AG10803 (cell line): ENCODE data around the gene NRG2.

Source experiments
- DNase-seq: peaks from one replicate; pipeline ENCODE4 v3.0.0; 2010; ENCODE audit warnings: low read depth
- H3K4me3 ChIP-seq: 2 replicates; pipeline ENCODE4 v1.5.1; 2011; ENCODE audit warnings: mild to moderate bottlenecking, low read length, control low read depth
- TF ChIP-seq, protein P1 (sequence below): conservative IDR thresholded peaks from 2 replicates; pipeline ENCODE4 v1.5.1; 2011; ENCODE audit warnings: mild to moderate bottlenecking, low read length, control low read depth, inconsistent platforms

The NRG2 gene

DNA sequence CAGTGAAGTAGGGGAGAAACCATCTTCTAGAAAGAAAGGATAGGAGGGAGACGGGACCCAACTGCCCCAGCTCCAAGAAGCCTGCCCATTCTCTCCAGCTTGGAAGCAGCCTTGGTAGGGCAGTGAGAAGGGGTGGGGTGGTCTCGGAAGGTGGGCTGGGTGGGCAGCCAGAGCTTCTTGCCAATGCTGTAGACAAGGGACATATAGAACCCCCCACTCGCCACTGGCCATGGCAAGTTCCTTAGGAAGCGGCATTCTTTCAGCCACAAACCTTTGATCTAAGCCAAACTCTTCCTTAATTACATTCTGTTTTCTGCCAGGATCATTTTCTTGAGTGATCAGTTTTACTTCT lies 157.3 kb downstream of the NRG2 start:
- H3K4me3 ChIP-seq: no peak overlapping the region
- TF ChIP-seq, protein P1, sequence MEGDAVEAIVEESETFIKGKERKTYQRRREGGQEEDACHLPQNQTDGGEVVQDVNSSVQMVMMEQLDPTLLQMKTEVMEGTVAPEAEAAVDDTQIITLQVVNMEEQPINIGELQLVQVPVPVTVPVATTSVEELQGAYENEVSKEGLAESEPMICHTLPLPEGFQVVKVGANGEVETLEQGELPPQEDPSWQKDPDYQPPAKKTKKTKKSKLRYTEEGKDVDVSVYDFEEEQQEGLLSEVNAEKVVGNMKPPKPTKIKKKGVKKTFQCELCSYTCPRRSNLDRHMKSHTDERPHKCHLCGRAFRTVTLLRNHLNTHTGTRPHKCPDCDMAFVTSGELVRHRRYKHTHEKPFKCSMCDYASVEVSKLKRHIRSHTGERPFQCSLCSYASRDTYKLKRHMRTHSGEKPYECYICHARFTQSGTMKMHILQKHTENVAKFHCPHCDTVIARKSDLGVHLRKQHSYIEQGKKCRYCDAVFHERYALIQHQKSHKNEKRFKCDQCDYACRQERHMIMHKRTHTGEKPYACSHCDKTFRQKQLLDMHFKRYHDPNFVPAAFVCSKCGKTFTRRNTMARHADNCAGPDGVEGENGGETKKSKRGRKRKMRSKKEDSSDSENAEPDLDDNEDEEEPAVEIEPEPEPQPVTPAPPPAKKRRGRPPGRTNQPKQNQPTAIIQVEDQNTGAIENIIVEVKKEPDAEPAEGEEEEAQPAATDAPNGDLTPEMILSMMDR: no peak
- no peak for DNase-seq

DNA sequence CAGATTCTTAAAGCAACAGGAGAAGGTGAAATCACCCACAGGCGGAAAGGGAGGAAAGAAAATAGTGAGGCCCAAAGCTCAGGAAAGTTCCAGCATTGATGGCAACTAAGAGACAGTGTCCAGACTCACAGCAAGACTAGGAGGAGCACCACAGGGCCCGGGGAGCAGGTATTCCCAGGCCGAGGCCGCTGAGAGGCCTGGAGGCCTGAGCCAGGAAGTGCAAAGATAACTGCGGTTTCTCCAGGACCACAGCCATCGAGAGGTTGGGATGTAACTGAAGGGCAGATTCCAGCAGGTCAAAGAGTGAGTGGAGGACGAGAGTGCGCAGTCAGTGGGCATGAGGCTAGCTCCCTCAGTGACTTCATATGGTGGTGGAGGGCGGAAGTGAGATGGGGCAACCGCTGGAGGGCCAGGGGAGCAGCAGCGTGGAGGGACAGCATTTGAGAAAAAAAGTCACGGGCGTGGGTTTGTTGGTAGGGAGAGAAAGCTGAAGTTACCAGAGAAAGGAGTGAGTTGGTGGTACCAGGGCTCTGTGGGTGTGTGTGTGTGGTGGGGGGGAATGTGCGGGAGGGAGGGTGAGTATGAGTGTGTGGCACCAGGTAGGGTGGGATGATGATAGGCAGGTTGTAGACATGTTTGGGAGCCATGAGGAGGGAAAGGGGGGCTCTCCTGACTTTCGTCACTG lies 157.8 kb downstream of the NRG2 start:
- DNase-seq: no peak
- no peak overlapping the region for H3K4me3 ChIP-seq
- TF ChIP-seq, protein P1: no peak

DNA sequence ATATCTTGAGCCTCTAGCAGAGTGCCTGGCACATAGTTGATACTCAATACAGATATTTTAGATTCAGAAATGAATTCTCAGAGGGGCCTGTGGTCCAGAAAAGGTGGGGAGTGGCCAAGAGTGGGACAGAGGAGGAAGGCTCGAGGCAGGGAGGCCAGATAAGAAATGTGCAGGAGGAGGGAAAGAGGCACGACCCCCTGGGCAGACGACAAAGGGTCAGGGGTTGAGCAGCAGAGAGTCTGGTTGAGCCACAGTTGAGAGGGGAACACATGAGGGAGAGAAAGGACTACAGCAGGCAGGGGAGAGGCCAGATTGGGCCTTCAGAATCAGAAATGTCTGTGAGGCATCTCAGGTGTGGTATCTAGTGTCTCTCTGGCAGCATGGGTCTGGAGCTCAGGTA lies 158.4 kb downstream of the NRG2 start:
- TF ChIP-seq, protein P1: no peak
- no peak for DNase-seq
- H3K4me3 ChIP-seq: no peak overlapping the region

DNA sequence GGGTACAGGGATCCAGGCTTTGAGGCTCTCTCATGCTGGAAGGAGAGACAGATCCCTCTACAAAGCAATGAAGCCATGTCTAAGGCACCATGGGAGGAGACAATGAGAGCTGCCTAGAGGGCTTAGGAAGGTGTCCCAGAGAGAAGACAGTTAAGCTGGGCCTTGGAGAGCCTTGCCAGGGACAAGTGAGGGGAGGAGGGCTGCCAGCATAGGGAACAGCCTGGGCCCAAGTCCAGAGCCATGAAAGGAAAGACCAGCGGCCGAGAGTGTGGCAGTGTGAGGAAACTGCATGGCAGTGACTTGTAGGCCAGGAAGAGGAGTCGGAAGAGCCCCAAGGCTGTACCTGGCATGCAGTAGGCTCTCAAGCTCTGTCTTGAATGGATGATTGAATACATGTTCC lies 159.0 kb downstream of the NRG2 start:
- TF ChIP-seq, protein P1: no peak

DNA sequence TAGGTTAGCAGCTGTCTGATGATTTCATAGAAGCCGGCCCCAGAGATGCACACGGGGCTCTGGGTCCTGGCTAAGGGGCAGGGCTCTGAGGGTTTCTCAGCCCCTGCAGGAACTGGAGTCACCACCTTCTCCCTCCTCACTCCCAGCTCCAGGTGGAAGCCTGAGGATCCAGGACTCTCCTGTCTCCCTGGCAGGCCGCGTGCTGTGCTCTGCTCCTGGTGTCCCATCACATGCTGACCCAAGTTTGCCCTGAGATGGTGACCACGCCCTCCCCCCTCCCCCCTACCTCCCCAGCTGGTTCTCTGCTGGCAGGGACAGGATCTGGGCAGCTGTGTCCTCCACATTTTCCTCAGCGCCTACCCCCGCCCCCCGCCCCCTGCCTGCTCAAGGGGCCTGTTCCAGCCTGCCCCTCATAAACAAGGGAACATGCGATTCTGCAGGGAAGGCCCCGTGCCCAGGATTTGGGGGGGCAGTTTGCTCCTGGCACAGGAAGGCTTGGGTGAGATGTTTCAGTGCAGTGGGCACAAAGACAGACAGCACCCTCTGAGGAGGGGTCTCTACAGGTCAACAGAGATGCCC lies 160.0 kb downstream of the NRG2 start:
- DNase-seq: no peak
- no peak overlapping the region for H3K4me3 ChIP-seq
- TF ChIP-seq, protein P1: no peak

More for the DNA sequence above, 159.0 kb downstream of the NRG2 start:
- H3K4me3 ChIP-seq: no peak overlapping the region
- no peak for DNase-seq

DNA sequence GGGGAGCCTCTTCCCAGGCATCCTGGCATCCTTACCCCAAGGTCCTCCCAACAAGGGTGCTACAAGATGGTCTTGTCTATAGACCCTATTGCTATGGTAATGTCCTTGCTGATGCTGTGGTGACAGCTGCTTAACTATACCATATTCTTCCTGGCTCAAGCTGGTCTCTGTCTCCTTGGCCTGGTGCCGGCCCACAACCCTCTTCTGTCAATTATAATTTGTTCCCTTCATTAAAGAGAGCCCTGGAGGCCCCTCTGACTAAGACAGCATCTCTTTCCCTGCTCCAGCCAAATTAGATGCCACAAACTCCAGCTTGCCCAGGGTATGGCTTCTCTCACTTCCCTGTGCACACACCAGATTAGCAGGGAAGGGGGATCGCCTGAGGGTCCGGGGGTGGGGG lies 160.8 kb downstream of the NRG2 start:
- H3K4me3 ChIP-seq: no peak overlapping the region
- no peak for DNase-seq
- TF ChIP-seq, protein P1: no peak

DNA sequence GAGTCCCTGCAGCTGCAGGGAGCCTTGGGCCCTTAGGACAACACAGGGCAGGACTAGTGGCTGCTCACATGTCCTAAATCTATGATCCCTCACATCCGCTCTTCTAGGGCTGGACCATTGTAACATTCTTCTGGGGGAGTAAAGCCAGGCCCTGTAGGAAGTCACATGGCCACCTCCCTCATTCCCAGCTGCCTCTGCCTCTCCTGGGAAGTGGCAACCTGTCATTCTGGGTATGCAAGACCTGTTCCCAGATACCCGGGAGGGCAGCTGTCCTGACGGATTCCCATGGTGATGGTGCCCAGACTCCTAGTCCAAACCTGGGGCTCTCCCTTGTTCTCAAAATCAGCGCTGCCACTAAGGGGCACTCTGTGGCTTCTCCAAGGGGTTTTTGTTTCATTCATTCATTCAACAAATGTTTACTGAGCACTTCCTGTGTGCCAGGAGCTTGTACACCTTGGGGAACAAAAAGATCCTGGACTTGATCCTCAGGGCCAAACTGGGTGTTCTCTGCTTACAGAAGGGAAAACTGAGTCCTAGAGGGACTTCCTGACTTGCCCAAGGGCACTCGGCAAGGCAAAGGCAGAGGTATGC lies 161.9 kb downstream of the NRG2 start:
- TF ChIP-seq, protein P1: no peak
- no peak for DNase-seq

More for the DNA sequence above, 161.9 kb downstream of the NRG2 start:
- H3K4me3 ChIP-seq: no peak overlapping the region
